NCI-H446 treated with DMSO at 0.1 percent for 48 hours (cell line): Measurements from ENCODE around the gene DOCK8.
A peak's percentile ranks its signal among the peaks of the same experiment; 100 is the strongest.
"Not testable (repeated sequence)": the region's sequence is repeated elsewhere in the genome, so short reads cannot be mapped to it uniquely, and the experiment has no call there.

ENCODE experiments used
- DNase-seq: peaks from one replicate; lab custom pipeline; 2025; lab: John Stamatoyannopoulos, UW

Gene DOCK8

DNA sequence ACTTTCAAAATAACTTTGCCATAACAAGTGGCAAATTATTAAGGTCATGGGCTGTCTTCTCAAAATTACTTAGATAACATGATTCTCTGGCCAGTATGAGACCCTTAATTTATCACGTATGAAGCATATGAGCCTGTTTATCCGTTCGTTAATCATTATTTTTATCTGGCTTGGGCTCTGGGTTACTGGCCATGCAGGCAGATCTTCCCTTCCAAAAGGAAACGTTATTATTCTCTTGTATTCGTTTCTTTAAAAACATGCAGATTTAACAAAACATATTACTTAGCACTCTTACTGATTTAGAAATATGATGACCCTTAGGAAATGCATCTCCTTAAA, 148.6 kb downstream of the DOCK8 start:
- no peak for DNase-seq

DNA sequence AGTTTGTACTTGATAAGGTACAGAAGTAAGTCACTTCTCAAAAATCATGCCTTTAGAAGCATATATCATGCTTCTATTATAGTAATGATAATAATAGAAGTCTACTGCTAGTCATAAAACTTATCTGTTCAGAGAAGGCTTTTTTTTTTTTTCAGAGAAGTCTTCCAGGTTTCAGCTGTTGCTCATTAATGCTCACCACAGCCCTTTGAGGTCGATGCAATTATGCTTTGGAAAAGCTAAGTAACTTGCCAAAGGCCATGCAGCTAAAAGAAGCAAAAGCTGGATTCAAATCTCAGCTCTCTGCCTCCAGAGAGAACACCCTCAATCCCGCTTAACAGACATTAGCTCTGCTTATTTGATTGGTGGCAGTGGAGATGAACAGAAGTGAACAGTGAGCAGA, 150.8 kb downstream of the DOCK8 start:
- no peak for DNase-seq

DNA sequence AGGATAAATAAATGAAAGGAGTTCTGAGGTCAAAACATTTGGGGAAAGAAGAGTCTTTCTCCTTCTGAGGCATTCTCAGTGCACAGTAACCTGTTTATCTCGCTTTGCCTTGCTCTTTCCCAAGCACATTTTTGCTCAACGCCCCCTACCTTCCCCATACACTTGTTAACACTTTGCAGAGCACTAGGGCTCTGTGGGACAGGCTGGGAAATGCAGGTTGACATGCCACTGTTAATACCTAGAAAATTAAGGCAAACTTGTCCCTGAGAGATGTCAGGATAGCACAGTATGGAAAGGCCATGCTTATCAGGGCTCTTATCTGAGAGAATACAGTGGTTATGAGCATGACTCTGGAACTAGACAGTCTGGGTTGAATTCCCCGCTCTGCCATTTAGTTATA, 152.0 kb downstream of the DOCK8 start:
- no peak for DNase-seq

DNA sequence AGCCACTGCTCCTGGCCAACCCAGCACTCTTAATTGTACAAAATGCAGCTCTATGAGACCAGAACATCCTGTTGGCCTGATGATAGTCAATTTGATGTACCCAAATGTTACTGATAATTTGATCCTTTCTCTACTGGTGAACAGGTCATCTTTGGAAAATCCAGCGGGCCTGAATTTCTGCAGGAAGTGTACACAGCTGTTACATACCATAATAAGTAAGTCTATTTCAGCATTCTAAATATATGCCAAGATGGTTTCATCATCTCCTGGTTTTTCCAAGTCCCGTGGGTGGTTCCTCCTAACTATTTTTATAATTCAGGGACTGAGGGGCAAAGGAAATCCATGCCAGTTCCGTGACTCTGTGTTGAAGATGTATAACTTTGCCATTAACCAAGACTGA, 155.4 kb downstream of the DOCK8 start:
- DNase-seq = no peak

DNA sequence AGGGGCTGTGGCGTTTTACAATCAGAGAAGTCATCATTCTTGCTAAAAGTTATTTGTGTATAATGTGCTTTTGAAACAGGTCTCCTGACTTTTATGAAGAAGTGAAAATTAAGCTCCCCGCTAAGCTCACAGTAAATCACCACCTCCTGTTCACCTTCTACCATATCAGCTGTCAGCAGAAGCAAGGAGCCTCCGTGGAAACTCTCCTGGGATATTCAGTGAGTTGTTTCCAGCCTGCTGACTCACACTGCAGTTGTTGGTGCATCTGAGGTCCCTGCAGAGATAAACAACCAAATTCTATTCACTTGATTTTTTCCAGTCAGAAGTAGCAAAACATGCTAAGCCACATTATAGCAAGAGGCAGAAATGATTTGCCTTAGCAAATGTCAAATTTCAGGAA, 156.7 kb downstream of the DOCK8 start:
- no peak for DNase-seq

DNA sequence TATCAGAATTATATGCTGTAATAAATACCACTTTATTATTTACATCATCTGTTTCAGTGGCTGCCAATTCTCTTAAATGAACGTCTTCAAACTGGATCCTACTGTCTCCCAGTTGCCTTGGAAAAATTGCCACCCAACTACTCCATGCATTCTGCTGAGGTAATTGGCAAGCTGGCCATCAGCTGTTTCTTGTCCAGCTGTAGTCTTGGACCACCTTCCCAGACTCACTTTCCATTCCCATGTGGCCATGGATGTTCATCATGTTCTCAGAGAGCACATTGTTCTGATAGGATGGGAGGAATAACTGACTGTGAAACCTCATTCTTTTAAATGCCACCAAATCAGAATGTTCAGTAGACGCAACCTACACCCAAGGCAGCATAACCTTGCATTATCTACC, 157.5 kb downstream of the DOCK8 start:
- DNase-seq = no peak

DNA sequence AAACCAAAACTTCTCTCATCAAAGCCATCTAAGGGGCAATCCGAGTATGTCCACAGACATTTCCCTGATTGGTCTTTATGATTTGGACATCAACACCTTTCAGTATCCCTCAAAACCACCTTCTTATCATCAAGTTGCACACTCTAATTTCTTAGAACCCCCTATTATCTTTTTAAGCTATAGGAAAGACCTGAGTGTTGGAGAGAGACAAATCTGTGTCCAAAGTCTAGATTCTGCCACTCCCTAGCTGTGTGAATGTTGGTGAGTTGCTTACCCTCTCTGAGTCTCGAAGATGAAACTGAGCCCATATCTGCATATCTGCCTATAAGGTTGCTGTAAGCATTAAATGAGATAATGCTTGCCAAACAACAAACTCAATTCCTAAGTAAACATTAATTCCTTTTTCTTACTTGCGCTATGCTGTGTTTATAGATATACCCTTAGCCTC, 159.1 kb downstream of the DOCK8 start:
- no peak for DNase-seq

DNA sequence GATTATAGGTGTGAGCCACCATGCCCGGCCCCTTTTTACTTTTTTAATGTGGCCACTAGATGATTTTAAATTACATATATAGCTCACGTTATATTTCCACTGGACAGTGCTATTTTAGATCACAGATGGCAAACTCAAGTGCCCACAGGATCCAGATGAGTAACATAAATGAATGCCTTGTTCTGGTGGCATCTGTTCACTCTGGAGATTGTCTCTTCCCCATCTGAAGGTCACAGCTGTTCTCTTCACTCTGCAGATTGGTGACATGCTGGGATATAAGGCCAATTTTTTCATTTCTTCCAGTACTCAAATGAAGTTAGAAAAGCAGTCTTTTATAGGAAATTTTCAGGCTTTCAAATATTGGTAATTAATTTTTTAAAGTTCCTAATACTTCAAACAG, 160.1 kb downstream of the DOCK8 start:
- no peak for DNase-seq

DNA sequence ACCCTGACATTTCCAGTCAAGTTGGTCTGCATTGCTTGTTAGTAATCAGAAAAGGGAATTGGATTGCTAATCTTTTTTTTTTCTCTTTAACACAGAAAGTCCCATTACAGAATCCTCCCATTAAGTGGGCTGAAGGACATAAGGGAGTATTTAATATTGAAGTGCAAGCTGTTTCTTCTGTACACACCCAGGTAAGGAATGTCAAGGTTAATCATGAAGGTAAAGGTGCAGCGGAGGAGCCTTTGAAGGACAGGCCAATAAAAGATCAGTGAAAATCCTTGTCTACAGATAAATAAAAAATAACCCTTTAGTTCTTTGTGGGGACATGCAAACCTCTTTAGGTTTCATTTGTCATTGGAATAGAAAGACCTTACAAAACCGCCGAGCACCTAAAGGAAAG, 161.4 kb downstream of the DOCK8 start:
- DNase-seq = no peak

DNA sequence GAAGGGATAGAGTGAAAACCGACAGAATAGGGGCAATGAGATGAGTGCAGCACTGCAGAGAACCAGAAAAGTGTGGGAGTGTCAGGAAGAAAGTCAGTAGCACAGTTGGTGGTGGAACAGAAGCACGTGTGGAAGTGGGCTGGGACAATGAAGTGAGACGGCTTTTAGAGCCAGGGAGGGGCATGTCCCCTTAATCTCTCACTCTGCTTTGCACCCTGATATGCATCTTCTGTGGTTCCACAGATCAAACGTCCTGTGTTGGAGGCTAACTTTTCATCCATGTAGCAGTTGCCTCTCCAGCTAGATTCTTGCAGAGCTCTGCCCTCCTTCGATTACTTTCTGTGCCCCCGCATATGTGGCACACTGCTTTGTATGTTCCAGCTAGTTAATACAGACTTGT, 163.6 kb downstream of the DOCK8 start:
- DNase-seq = no peak

DNA sequence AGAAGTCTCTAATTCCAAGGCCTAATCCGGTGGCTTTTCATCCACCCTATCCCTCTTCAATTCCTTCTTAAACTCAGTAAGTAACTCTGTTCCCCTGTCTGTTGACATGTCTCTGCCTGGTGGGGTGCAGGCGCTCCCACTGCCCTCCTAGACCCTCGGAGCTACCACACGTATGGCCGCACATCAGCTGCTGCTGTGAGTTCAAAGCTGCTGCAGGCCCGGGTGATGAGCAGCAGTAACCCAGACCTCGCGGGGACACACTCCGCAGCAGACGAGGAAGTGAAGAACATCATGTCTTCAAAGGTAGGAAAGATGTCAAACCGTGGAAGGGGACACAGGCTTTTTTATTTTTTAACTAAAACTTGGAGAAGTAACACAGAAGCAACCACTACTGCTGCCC, 167.7 kb downstream of the DOCK8 start:
- DNase-seq = no peak

DNA sequence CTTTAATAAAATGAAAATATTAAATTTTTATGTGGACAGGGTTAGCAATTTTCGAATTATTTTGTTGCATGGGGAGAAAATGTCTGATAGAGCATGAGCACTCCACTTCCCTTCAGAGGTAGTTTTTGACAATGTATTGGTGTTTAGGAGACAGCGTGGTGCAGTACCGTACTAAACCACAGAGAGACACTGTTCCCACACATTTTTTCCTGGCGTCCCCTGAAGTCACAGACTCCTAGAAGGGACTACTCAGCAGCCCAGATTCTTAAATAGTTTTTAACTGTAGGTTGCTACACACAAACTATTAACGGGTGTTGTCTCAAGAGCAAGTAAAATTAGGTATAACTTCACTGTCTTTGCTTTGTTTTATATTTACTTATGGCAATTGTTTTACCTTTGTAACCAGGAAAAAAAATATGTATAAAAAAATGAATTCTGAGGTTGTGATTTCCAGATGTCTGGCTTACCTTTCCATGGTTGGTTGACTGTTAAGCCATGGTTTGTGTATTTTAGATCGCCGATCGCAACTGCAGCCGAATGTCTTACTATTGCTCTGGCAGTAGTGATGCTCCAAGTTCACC, 171.2 kb downstream of the DOCK8 start:
- peak; percentile 19 for DNase-seq

DNA sequence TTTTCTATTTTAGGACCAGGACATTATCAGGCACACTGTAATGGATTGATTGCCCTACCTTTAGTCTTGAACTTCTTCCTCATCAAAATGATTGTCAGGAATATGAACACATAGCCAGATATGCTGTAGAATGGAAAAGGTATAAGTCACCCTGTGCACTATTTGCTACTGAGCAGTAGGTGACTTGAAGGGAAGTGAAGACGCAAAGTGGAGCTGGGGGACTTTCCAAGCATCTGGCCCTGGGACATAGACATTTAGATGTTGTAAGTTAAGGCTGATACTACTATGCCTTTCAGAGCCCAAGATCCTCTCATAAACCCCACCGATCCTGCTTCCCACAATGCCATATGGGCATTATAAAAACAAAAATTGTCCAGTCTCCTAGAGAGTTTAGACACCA, 174.5 kb downstream of the DOCK8 start:
- DNase-seq = no peak

DNA sequence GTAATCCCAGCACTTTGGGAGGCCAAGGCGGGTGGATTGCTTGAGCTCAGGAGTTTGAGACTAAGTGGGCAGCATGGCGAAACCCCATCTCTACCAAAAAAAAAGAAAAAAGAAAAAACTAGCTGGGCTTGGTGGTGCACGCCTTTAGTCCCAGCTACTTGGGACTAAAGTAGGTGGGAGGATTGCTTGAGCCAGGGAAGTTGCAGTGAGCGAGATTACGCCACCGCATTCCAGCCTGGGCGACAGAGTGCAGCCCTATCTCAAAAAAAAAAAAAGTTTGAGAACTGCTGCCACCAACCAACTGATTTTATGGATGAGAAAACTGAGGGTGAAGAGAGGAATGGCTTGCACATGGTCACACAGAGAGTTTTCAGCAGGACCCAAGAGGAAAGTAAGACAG, 175.1 kb downstream of the DOCK8 start:
- no peak for DNase-seq

DNA sequence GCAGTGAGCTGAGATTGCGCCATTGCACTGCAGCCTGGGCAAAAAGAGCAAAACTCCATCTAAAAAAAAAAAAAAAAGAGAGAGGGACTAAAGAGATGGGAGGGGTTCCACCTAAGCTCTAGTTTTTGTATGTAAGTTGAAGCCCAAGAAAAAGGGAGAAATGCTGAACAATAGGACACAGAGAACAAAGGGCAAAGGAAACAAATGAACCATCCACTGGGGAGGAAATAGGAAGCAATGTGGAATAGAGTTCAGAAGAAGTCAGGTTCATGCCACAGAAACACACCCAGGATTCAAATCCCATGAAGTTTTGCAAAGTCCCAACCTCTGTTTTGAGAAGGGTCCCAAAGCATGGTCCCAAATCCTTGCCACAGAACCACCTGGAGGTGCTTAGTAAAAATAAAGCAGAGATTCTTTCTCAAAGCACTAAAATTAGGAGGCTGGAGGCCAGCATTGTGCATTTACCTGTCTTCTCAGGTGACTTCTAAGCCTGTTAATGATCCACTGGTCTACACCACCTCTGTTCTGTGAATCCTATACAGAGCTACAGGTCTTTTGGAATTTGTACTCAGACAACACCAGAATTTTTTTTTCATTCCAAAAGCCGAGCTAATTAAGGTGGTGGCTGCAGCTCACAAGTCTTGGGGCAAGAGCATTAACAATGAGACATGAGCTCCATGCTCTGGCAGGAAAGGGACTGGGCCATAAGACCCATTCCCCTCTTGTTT, 177.6 kb downstream of the DOCK8 start:
- no peak for DNase-seq

DNA sequence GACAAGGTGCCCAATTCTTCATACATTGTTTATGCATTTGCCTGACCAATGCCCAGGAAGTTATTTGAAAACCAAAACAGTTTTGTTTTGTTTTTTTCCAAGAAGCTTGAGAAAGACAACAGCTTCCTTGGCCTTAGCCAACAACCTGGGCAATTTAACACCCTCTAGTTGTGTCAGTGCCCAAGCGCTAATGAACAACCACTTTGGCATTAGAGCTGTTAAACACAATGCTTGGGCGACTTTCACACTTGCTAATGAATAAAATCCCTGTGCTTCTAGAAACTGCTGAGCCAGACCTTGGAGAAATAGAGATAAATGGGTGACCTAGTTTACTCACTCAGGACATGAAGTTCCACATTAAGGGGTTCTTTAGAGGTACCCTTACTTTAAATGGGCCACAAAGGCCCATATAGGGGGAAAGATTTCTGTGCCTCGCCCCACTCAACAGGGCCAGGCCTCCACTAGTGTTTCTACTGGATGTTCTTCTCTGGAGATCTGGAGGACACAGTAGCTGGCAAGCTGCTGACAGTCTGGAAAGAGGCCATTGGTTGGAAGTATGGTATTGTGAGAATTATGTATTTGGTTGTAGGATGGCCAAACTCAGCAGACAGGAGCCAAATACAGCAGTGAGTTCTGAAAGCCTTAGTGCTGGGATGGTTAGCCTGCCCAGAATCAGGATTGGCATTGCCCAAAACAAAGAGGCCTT, 179.8 kb downstream of the DOCK8 start:
- DNase-seq = no peak

DNA sequence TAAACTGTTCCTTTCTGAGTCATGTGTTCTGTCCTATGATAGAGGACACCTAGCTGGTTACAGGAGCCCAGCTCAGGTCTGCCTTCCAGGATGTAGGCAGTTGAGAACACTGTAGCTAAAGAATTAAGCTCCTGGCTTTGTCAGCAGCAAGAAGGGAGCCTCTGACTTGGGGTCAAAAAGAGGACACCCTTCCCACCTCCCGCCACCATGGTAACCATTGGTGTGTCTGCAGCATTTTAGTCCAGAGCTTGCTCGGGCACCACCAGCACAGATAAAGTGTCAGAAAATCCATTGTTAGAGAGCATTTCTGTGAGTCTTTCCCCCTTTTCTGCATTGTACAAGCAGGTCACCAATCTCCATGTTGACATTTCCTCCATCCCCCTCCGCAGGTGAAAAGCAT, 181.7 kb downstream of the DOCK8 start:
- DNase-seq = no peak

DNA sequence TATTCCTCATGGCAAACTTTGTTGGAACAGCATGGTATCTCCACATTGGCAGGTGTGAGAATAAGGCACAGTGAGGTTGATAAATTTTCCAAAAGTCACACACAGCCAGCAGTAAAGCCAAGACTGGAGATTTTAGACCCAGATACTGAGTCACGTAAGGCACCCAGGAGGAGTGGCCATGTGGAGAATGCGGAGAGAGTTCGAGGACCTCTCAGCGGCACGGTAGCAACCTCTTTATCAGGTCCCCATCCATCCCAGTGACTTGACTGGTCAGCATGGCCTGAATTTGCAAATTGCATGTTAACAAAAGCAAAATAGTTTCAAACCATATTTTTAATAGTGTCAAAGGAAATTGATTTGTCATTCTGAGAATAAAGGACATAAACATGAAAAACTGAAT, 183.4 kb downstream of the DOCK8 start:
- no peak for DNase-seq

DNA sequence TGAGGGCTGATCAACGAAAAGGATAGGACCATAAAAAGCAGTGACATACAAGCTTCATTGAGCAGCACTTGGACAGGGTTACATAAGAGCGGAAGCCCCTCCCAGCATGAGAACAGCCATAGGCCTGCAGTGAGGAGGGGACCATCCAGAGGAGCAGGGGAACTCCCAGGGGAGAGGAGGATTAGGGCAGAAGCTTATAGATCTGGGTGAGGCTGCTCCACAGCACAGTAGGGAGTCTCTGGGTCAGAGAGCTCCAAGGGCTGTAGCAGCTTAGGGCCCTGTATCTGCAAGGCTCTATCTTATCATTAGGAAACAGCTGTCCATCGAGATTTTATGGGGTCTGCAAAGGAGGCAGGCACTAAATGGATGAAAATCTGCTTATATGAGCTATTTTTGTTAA, 186.6 kb downstream of the DOCK8 start:
- DNase-seq = no peak

DNA sequence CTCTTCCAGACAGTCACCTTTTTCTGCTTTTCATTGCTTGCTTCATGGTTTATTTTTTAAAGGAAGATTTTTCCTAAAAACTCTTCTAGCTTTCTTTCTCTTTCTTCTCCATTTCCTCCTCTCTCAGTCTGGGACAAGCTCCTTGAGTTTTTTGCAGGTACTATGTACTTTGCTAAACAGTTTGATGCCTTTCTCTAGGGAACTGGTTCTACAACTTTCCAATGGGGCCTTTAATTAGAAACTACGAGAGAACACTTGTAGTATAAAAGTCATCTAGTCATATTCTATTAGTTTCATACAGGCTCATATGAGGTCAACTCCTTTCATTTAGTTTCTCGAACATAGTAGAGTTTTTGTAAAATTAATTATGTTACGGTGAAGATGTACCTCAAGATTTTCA, 189.6 kb downstream of the DOCK8 start:
- DNase-seq = no peak

DNA sequence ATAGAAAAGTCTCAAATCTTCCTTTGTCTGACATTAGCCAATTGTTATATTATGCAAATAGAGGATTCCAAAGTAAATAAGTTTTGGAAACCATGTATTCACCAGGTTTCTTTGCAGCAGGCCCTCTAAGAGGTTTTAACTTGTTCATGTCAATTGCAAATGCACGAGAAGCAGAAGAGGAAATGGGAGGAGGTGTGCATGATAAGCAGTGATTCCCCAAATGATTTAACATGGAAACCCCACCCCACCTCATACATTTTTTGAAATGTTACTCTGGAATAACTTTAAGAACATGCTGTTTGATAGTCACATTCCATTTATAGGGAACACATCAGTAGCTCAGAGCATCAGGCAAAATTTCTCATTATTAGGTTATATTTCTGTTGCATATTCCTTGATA, 190.7 kb downstream of the DOCK8 start:
- no peak for DNase-seq

DNA sequence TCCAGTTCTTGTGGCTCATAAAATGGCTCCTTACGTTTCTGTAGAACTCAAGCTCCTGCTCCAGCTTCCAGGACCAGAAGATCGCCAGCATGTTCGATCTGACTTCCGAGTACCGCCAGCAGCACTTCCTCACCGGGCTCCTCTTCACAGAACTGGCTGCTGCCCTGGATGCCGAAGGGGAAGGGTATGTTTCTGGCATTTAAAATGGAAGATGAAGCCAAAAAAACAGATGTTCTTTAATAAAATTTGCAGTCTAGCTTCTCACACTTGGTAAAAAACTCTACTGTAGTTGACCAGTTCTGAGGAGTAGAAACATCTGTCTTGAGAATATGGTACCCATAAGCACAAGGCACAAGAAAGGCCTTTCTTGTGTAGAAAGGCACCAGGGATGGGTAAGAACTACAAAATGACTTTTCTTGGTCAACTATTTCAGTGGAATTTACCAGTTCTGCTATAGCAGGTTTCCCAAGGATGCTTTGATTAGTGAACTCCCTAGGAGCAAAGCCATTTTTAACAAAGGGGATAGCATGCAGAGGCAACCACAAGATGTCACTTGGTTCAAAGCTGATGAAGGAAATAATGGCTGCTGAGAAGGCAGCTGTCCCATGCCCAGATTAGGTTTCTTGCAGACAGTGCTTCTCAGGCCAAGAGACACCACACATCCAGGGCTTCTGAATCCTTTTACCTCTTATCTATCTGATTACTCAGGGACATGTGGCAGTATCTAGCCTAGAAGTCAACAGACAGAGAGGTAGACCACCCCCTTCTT, 192.4 kb downstream of the DOCK8 start:
- no peak for DNase-seq

DNA sequence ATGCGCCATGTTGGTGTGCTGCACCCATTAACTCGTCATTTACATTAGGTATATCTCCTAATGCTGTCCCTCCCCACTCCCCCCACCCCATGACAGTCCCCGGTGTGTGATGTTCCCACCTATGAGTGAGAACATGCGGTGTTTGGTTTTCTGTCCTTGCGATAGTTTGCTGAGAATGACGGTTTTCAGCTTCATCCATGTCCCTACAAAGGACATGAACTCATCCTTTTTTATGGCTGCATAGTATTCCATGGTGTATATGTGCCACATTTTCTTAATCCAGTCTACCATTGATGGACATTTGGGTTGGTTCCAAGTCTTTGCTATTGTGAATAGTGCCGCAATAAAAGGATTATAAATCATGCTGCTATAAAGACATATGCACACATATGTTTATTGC, 195.0 kb downstream of the DOCK8 start:
- not testable (repeated sequence) for DNase-seq
